Adrenal gland (tissue), 12 donors: ENCODE data around the gene DOCK3. TPM values are rescaled to one million over a fixed set of nuclear protein-coding genes. Genes with fewer than 3 reads are reported as not detected.

Source experiments
- DNase-seq, 7 donors: peaks; one replicate each; pipeline ENCODE4 v3.0.0-alpha.2; 2019 to 2020
- H3K27ac ChIP-seq, 5 donors: fragments of 200-600 bp; sonication (generic) in 4 of 5; 1 replicate in 3 of 5; 2 replicates in 2 of 5; pipeline versions ENCODE4 v1.5.1 to v1.8.0; 2016 to 2020; ENCODE audit warnings: mild to moderate bottlenecking in 1 of 5
- H3K27me3 ChIP-seq: fragments of 200-600 bp; 2 replicates; pipeline ENCODE4 v1.8.0; 2021
- H3K36me3 ChIP-seq, 2 donors: fragments of 200-600 bp; replicated peaks in 1 of 2; 1 replicate in 1 of 2; 2 replicates in 1 of 2; pipeline versions ENCODE4 v1.5.1 to v1.8.0; 2018 to 2022
- H3K4me1 ChIP-seq, 2 donors: fragments of 200-600 bp; replicated peaks in 1 of 2; 1 replicate in 1 of 2; 2 replicates in 1 of 2; pipeline versions ENCODE4 v1.5.1 to v1.8.0; 2018 to 2021
- H3K4me3 ChIP-seq, 4 donors: fragments of 200-600 bp; sonication (generic) in 3 of 4; one replicate each; pipeline ENCODE4 v1.5.1; 2016 to 2018
- H3K9me3 ChIP-seq, 3 donors: fragments of 200-600 bp; sonication (generic) in 1 of 3; replicated peaks in 1 of 3; 1 replicate in 2 of 3; 2 replicates in 1 of 3; pipeline versions ENCODE4 v1.5.1 to v1.8.0; 2016 to 2021
- POLR2A ChIP-seq, 2 donors: fragments of 450-650 bp; IDR thresholded peaks; one replicate each; pipeline ENCODE4 v1.6.1; 2017; ENCODE audit warnings: antibody characterized with exemption in 2 of 2, mild to moderate bottlenecking in 2 of 2, moderate library complexity in 1 of 2
- WGBS, 4 donors: extraction: QIAGEN DNeasy Blood & Tissue Kit in 2 of 4; methylation state at CpG; one replicate each; pipeline versions ENCODE4 v1.1.5 to v1.1.7; 2013 to 2017; 5-methylcytosine and 5-hydroxymethylcytosine counted together
- intact Hi-C, 2 donors: fragments of 100-400 bp; cut with DNase I; formaldehyde crosslinking; loops; one replicate each; pipeline versions ENCODE4 v1.14.1 to v1.15.0; 2022 to 2023
- polyA plus RNA-seq, 3 donors: library from polyadenylated mRNA; stranded (reverse); fragments of 200-250 nt in 2 of 3; fragments of 350-450 nt in 1 of 3; fragmentation: Illumina TruSeq in 1 of 3; extraction: RNeasy Lipid Tissue Mini Kit (QIAGEN cat#74804) in 1 of 3; gene quantifications; one replicate each; pipeline ENCODE4 v1.2.3, GENCODE V29; 2013 to 2014
- total RNA-seq, 9 donors: library from RNA; depleted of rRNA in 4 of 9; stranded (reverse); fragments of >200 nt in 4 of 9; fragments of 120-200 nt in 1 of 9; fragmentation: NEBNext Ultra II Directional in 1 of 9; extraction: Animal tissue kit (Norgen Biotek cat#: 25700) in 1 of 9; gene quantifications; one replicate each; pipeline versions ENCODE4 v1.1.0 to v1.2.4, GENCODE V29; 2013 to 2023
- TF ChIP-seq, protein P1 (sequence below), 6 experiments: fragments of 450-650 bp in 4 of 6; fragments of 200-600 bp in 2 of 6; sonication (generic) in 1 of 6; IDR thresholded peaks; 1 replicate in 5 of 6; 2 replicates in 1 of 6; pipeline versions ENCODE4 v1.5.1 to v1.8.0; 2016 to 2021; ENCODE audit warnings: antibody characterized with exemption in 6 of 6, mild to moderate bottlenecking in 2 of 6, moderate library complexity in 1 of 6
- donor health status: healthy with polysubstance abuse.
- donor health status: Bipolar disorder and iron deficiency.
- donor health status: DM: yes; HTN: yes; CAD: no.
- donor health status: DM: no; HTN: no; CAD: no.
- donor health status: DM: no; HTN: no; CAD: no.
- donor health status: DM: yes; HTN: yes; CAD: no.

The DOCK3 gene
- total and polyA plus RNA-seq, 12 donors, result 0.72 to 8.6 (median 2.9) TPM

- 82 to 90% (median 85%) methylated on average over 4 of the region's 4 CpGs for WGBS, 4 donors
- no peak overlapping the region for H3K27ac ChIP-seq
- H3K4me1 ChIP-seq, result no peaks in the 10 kb centered on the region
- H3K27me3 ChIP-seq, result no peaks in the 10 kb centered on the region
- H3K4me3 ChIP-seq, result no peak overlapping the region
- TF ChIP-seq, protein P1, sequence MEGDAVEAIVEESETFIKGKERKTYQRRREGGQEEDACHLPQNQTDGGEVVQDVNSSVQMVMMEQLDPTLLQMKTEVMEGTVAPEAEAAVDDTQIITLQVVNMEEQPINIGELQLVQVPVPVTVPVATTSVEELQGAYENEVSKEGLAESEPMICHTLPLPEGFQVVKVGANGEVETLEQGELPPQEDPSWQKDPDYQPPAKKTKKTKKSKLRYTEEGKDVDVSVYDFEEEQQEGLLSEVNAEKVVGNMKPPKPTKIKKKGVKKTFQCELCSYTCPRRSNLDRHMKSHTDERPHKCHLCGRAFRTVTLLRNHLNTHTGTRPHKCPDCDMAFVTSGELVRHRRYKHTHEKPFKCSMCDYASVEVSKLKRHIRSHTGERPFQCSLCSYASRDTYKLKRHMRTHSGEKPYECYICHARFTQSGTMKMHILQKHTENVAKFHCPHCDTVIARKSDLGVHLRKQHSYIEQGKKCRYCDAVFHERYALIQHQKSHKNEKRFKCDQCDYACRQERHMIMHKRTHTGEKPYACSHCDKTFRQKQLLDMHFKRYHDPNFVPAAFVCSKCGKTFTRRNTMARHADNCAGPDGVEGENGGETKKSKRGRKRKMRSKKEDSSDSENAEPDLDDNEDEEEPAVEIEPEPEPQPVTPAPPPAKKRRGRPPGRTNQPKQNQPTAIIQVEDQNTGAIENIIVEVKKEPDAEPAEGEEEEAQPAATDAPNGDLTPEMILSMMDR (IDR thresholded peaks at IDR 0.05), result no peak
- no peak for TF ChIP-seq POLR2A (IDR thresholded peaks at IDR 0.05)
- intact Hi-C loops, result no loop called here
- H3K36me3 ChIP-seq, result no peaks in the 10 kb centered on the region
- peak in 1 of 7 donors; percentile 41 for DNase-seq
- no peaks in the 10 kb centered on the region for H3K9me3 ChIP-seq
Measured at GRCh38 chr3:51353131-51353530, 678.4 kb downstream of the DOCK3 start.

DNA sequence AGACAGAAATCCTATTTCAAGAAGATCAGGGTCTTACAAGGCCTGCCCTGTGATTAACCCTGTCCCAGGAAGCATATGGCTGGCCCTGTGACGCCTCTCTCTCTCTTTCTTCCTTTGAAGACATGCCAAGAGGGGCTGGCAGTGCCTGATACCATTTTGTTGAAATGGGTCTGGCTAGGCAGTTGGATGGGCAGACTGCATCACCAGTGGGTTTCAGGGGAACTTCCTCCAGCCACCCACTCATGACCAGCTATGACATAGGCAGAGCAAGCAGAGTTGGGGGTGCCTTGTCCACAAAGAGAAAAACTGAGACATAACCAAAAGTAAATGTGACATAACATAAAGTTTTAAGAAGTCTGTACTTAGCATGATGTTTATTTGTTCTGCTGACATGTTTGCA lies 679.0 kb downstream of the DOCK3 start:
- no peak overlapping the region for H3K27ac ChIP-seq
- no peaks in the 10 kb centered on the region for H3K4me1 ChIP-seq
- no peak for TF ChIP-seq POLR2A (IDR thresholded peaks at IDR 0.05)
- TF ChIP-seq, protein P1 (IDR thresholded peaks at IDR 0.05), result no peak
- no peaks in the 10 kb centered on the region for H3K36me3 ChIP-seq
- peak in 1 of 7 donors; percentile 21 for DNase-seq
- WGBS, 4 donors, result 56 to 80% (median 72%) methylated on average over 1 of the region's 1 CpG
- no peak overlapping the region for H3K4me3 ChIP-seq
- H3K9me3 ChIP-seq, result no peaks in the 10 kb centered on the region
- intact Hi-C loops, result no loop called here
- no peaks in the 10 kb centered on the region for H3K27me3 ChIP-seq

- Histone ChIP-seq H3K27ac (no peak overlapping the region), H3K4me1 (no peaks in the 10 kb centered on the region), H3K4me3 (no peak overlapping the region), H3K9me3 (no peaks in the 10 kb centered on the region), H3K36me3 (no peaks in the 10 kb centered on the region), H3K27me3 (no peaks in the 10 kb centered on the region)
- intact Hi-C loops, result no loop called here
- no peak for TF ChIP-seq POLR2A (IDR thresholded peaks at IDR 0.05)
- TF ChIP-seq, protein P1 (IDR thresholded peaks at IDR 0.05), result no peak
- WGBS, 4 donors, result 85 to 96% (median 87%) methylated on average over 2 of the region's 2 CpGs
- DNase-seq, result peak in 1 of 7 donors; percentile 21
Measured at GRCh38 chr3:51354172-51354571, 679.4 kb downstream of the DOCK3 start.

DNA sequence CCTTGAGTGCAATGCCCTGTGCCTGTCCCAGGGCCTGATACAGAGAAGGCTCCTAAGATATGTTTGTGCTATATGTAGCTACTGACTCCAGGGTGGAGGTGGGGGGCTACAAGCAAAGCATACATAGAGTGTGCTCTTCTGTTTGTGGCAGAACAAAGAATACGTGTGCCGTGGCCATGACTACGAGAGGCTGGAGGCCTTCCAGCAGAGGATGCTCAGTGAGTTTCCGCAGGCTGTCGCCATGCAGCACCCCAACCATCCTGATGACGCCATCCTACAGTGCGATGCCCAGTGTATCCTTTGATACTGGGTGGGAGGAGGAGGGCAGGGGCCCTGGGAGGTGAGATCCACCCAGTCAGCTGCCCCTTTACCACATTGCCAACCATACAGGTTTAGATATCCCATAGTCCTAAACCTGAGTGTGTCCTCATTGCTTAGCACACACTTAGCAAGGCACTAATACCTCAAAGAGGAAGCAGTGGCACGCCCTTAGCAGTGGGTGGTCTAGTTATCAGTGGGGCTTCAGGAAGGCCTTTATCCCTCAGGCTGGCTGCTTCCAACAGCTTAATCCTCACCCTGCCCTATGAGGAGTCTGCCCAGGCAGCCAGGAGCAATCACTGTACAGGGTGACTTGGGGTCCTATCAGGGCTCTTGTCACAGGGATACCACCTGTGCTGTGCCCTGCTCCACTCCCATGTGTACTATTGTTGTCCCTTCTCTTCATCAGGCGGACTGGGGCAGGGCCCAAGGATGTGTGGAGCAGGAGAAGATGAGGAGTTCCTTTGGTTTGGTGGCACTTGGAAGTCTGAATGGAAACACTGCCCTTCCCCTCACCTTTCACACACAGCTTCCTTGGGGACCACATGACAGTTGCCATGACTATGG lies 680.2 kb downstream of the DOCK3 start:
- Histone ChIP-seq H3K27me3 (no peaks in the 10 kb centered on the region), H3K36me3 (no peaks in the 10 kb centered on the region), H3K4me1 (no peaks in the 10 kb centered on the region), H3K9me3 (no peaks in the 10 kb centered on the region), H3K27ac (no peak overlapping the region), H3K4me3 (no peak overlapping the region)
- intact Hi-C loops, result no loop called here
- no peak for TF ChIP-seq POLR2A (IDR thresholded peaks at IDR 0.05)
- TF ChIP-seq, protein P1 (IDR thresholded peaks at IDR 0.05), result no peak
- peak in 1 of 7 donors; percentile 11 for DNase-seq
- 91 to 95% (median 92%) methylated on average over 8 to 9 of the region's 9 CpGs for WGBS, 4 donors
